Activated B cell treated with CpG ODN at 0.5 μM for 24 hours (primary cell): Measurements from ENCODE around the gene MRPL4. TPM values are rescaled to one million over a fixed set of nuclear protein-coding genes. Genes with fewer than 3 reads are reported as not detected.

Experiments used
- ATAC-seq: fragments of 200-7000 bp; cut with Tn5 transposase; one replicate; pipeline ENCODE4 v1.10.0; 2021; ENCODE audit warnings: low read depth, mild to moderate bottlenecking, moderate library complexity
- CTCF ChIA-PET: fragments of 350-600 bp; sonication (Branson Sonifier 250); formaldehyde crosslinking; loops from one replicate; lab custom pipeline; 2021; ENCODE audit warnings: antibody characterized with exemption; lab: Charles Lee
- POLR2A ChIA-PET: fragments of 350-600 bp; sonication (Branson Sonifier 250); formaldehyde crosslinking; loops from one replicate; lab custom pipeline; 2021; ENCODE audit warnings: antibody characterized with exemption; lab: Charles Lee
- DNase-seq: peaks from one replicate; pipeline ENCODE4 v3.0.0; 2022
- H3K27ac Mint-ChIP-seq: one replicate; pipeline ENCODE4 v1.8.0; 2020; ENCODE audit warnings: mixed read lengths
- H3K27me3 Mint-ChIP-seq: one replicate; pipeline ENCODE4 v1.8.0; 2021; ENCODE audit warnings: mixed read lengths
- H3K36me3 Mint-ChIP-seq: one replicate; pipeline ENCODE4 v1.8.0; 2021; ENCODE audit warnings: low read depth, mixed read lengths
- H3K4me1 Mint-ChIP-seq: one replicate; pipeline ENCODE4 v1.8.0; 2021; ENCODE audit warnings: mixed read lengths
- H3K4me3 Mint-ChIP-seq: one replicate; pipeline ENCODE4 v1.8.0; 2020; ENCODE audit warnings: mild to moderate bottlenecking, mixed read lengths
- H3K9me3 Mint-ChIP-seq: one replicate; pipeline ENCODE4 v1.8.0; 2020; ENCODE audit warnings: mixed read lengths
- CTCF ChIP-seq: fragments of 200-600 bp; IDR thresholded peaks from one replicate; pipeline ENCODE4 v1.8.0; 2022; ENCODE audit warnings: antibody characterized with exemption, mild to moderate bottlenecking
- intact Hi-C: fragments of 100-400 bp; cut with micrococcal nuclease; formaldehyde crosslinking; loops from one replicate; pipeline ENCODE4 v1.15.1; 2024
- total RNA-seq: library from RNA; stranded (reverse); gene quantifications from 2 replicates; pipeline ENCODE4 v1.2.3, GENCODE V29; 2022

The MRPL4 gene
- 66.9 and 68.3 TPM in 2 replicates for total RNA-seq

- H3K4me1 Mint-ChIP-seq: peaks cover 33% of the 10 kb centered on the region
- H3K4me3 Mint-ChIP-seq: peak within 1 kb of the TSS; percentile 98
- CTCF ChIA-PET: interaction anchor here (0.6 to 4.4 kb wide), 4 partner anchors 16 to 137 kb away, joined by 4 to 93 read pairs (median 4); partner anchors contain the start of gene S1PR2
- TF ChIP-seq CTCF: no peak
- no peaks in the 10 kb centered on the region for H3K27me3 Mint-ChIP-seq
- peaks cover 38% of the 10 kb centered on the region for H3K36me3 Mint-ChIP-seq
- peak; percentile 92 for DNase-seq
- H3K27ac Mint-ChIP-seq: peak within 1 kb of the TSS; percentile 96
- H3K9me3 Mint-ChIP-seq: no peaks in the 10 kb centered on the region
- POLR2A ChIA-PET: interaction anchor here (0.6 to 1.9 kb wide), 18 partner anchors 14 to 176 kb away, joined by 3 to 14 read pairs (median 4); partner anchors contain the start of genes DNMT1, ICAM1, PPAN and TYK2
- intact Hi-C loops: loop anchor here (1.0 to 5.0 kb wide), 4 partner anchors 16 to 225 kb away; no protein-coding TSS in a partner anchor
- peak; percentile 95 for ATAC-seq
Observed at GRCh38 chr19:10251792-10252694, at the start of gene MRPL4. Gene MRPL4 (plus strand): TSS chr19:10252214. CDS start chr19:10252254, 40 bp downstream.

GRCh38 chr19:10203686-10204085, 48.3 kb upstream of the MRPL4 start:
- intact Hi-C loops: no loop called here
- no peak for TF ChIP-seq CTCF
- H3K27me3 Mint-ChIP-seq: no peaks in the 10 kb centered on the region
- H3K9me3 Mint-ChIP-seq: peaks cover 3% of the 10 kb centered on the region
- POLR2A ChIA-PET: no interaction called here
- no peak overlapping the region for H3K4me3 Mint-ChIP-seq
- CTCF ChIA-PET: no interaction called here
- no peaks in the 10 kb centered on the region for H3K36me3 Mint-ChIP-seq
- no peak for DNase-seq
- no peak for ATAC-seq
- no peak overlapping the region for H3K27ac Mint-ChIP-seq
- H3K4me1 Mint-ChIP-seq: peaks cover 5% of the 10 kb centered on the region

- POLR2A ChIA-PET: no interaction called here
- intact Hi-C loops: no loop called here
- no peaks in the 10 kb centered on the region for H3K4me1 Mint-ChIP-seq
Observed at GRCh38 chr19:10205636-10206035, 46.4 kb upstream of the MRPL4 start.

GRCh38 chr19:10206226-10206885, 45.7 kb upstream of the MRPL4 start:
- CTCF ChIA-PET: interaction anchor here (1.3 to 1.4 kb wide), 2 partner anchors 44 to 182 kb away, joined by 3 read pairs; no protein-coding TSS in a partner anchor
- no peak overlapping the region for H3K4me3 Mint-ChIP-seq

More at GRCh38 chr19:10205636-10206035, 46.4 kb upstream of the MRPL4 start:
- H3K36me3 Mint-ChIP-seq: no peaks in the 10 kb centered on the region
- no peak overlapping the region for H3K4me3 Mint-ChIP-seq
- no peak overlapping the region for H3K27ac Mint-ChIP-seq
- CTCF ChIA-PET: interaction anchor here (1.4 kb wide), 1 partner anchor 44 kb away, joined by 3 read pairs; no protein-coding TSS in a partner anchor
- DNase-seq: no peak
- TF ChIP-seq CTCF: no peak
- no peaks in the 10 kb centered on the region for H3K27me3 Mint-ChIP-seq
- ATAC-seq: no peak
- H3K9me3 Mint-ChIP-seq: peaks cover 3% of the 10 kb centered on the region

More at GRCh38 chr19:10206226-10206885, 45.7 kb upstream of the MRPL4 start:
- Mint-ChIP-seq H3K4me1 (no peaks in the 10 kb centered on the region), H3K9me3 (peaks cover 3% of the 10 kb centered on the region), H3K27ac (no peak overlapping the region), H3K36me3 (no peaks in the 10 kb centered on the region), H3K27me3 (no peaks in the 10 kb centered on the region)
- DNase-seq (no peak), ATAC-seq (no peak)
- POLR2A ChIA-PET: interaction anchor here (0.7 kb wide), 1 partner anchor 30 kb away, joined by 6 read pairs; no protein-coding TSS in a partner anchor
- intact Hi-C loops: no loop called here
- TF ChIP-seq CTCF: no peak
